ENCODE results near the gene NKX2-1.

DNA sequence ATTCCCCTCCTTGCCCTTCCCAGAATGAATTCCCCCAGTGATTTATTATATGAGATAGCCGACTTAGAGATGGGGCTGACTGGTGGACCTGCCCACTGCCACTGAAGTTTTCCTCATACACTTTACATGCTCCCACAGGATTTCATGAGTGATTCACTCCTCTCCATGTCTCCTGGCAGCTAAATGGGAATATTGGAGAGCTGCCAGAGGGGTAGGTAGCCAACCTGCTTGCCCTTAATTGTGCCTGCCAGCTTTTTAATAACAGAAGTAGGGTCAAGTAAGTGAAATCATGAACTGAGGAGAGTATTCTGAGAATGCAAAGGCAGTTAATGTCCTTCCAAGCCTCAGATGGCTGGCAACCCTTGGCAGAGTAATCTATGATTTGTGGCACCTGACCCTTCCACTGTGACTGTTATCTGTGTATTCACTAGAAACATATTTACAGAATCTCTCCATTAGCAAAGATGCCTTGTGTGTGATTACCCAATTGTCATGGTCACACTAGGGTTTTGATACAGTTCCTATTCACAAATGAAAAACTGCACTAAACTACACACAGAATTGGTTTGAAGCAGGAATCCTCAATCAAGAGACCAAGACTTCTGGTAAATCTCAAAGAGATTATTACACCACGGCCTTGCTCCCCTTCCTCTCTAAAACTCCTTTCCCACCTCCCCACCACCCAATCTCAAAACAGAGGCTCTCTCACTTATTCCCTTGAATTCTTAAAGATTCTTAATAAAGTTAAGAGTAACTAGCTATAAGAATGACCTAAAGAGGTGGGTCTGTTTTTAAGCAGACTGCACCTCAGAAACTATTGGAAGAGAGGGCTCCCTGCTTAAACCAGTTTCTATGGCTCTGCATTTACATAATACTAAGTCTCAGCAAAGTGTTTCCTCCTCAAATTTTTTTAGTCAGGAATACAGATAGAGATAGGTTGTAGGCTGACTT is 17.2 kb downstream of the NKX2-1 start:
- no peak for TF ChIP-seq POLR2AphosphoS5 (IDR thresholded peaks at IDR 0.05; ENCODE audit: low read depth, low read length)
- TF ChIP-seq, protein P1, sequence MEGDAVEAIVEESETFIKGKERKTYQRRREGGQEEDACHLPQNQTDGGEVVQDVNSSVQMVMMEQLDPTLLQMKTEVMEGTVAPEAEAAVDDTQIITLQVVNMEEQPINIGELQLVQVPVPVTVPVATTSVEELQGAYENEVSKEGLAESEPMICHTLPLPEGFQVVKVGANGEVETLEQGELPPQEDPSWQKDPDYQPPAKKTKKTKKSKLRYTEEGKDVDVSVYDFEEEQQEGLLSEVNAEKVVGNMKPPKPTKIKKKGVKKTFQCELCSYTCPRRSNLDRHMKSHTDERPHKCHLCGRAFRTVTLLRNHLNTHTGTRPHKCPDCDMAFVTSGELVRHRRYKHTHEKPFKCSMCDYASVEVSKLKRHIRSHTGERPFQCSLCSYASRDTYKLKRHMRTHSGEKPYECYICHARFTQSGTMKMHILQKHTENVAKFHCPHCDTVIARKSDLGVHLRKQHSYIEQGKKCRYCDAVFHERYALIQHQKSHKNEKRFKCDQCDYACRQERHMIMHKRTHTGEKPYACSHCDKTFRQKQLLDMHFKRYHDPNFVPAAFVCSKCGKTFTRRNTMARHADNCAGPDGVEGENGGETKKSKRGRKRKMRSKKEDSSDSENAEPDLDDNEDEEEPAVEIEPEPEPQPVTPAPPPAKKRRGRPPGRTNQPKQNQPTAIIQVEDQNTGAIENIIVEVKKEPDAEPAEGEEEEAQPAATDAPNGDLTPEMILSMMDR (IDR thresholded peaks at IDR 0.05), result no peak
- TF ChIP-seq GABPA (IDR thresholded peaks at IDR 0.05; ENCODE audit: low read depth), result no peak
- no peak for TF ChIP-seq SMC3 (IDR thresholded peaks at IDR 0.05; ENCODE audit: low read depth, low read length)

Data from SK-N-SH (cell line).